Vagina (tissue), 2 donors: Measurements from ENCODE around the gene SFXN3.
A peak's percentile ranks its signal among the peaks of the same experiment; 100 is the strongest.

Experiments
- POLR2A ChIP-seq, 2 donors: fragments of 450-650 bp; IDR thresholded peaks; one replicate each; pipeline ENCODE4 v1.6.1; 2017; ENCODE audit warnings: antibody characterized with exemption in 2 of 2, mild to moderate bottlenecking in 2 of 2, moderate library complexity in 2 of 2
- POLR2AphosphoS5 ChIP-seq, 2 donors: sonication (generic); formaldehyde crosslinking; IDR thresholded peaks; one replicate each; pipeline ENCODE4 v1.9.0; 2017; ENCODE audit warnings: antibody characterized with exemption in 2 of 2, mild to moderate bottlenecking in 2 of 2, low read depth in 1 of 2; ENCODE audit not compliant: insufficient read depth in 1 of 2
- TF ChIP-seq, protein P1 (sequence below), 3 experiments: fragments of 450-650 bp in 2 of 3; fragments of 200-600 bp in 1 of 3; sonication (generic) in 1 of 3; IDR thresholded peaks; one replicate each; pipeline ENCODE4 v1.5.1; 2017 to 2019; ENCODE audit warnings: antibody characterized with exemption in 3 of 3, mild to moderate bottlenecking in 2 of 3, moderate library complexity in 2 of 3

DNA sequence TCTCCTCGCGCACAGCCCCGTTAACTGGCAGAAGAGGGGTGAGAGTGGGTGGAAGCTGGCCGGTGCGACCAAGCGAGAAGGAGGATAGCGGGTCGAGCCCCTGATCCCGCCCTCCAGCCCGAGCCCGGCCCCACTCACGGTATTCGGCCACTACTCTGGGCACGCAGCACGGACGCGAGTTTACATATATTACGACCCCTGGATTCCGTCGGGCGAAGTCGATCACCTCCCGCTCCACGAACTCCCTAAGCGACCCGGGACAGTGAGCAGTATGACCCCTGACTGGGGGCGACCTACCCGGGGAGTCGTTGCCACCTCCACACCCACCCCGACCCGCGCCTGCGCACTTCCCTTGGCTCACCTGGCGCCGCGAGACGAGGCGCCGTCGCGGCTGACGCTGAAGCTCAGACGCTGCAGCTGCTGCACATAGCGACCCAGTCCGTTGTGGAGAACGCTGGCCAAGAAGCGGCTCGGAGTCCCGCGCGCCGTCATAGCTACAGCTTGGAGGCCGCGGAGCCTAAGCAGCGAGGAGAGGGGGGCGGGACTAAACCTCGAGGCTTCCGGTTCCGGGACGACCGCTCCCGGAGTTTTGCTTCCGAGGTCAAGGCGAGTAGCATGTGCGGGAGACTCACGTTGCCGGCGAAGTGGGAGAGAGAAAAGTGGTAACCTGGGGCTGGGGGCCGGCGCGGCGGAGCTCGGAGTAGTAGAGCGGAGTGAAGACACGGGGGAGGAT lies 43.9 kb upstream of the SFXN3 start, which contains the start of the genes MRPL43 and TWNK:
- TF ChIP-seq, protein P1, sequence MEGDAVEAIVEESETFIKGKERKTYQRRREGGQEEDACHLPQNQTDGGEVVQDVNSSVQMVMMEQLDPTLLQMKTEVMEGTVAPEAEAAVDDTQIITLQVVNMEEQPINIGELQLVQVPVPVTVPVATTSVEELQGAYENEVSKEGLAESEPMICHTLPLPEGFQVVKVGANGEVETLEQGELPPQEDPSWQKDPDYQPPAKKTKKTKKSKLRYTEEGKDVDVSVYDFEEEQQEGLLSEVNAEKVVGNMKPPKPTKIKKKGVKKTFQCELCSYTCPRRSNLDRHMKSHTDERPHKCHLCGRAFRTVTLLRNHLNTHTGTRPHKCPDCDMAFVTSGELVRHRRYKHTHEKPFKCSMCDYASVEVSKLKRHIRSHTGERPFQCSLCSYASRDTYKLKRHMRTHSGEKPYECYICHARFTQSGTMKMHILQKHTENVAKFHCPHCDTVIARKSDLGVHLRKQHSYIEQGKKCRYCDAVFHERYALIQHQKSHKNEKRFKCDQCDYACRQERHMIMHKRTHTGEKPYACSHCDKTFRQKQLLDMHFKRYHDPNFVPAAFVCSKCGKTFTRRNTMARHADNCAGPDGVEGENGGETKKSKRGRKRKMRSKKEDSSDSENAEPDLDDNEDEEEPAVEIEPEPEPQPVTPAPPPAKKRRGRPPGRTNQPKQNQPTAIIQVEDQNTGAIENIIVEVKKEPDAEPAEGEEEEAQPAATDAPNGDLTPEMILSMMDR (IDR thresholded peaks at IDR 0.05), result no peak
- TF ChIP-seq POLR2AphosphoS5 (IDR thresholded peaks at IDR 0.05; ENCODE audit: insufficient read depth in 1 of 2, low read depth in 1 of 2) (peak; percentile 84 to 89), POLR2A (IDR thresholded peaks at IDR 0.05) (no peak)
